Right lobe of liver (tissue), 4 donors: Measurements from ENCODE around the gene KIAA1958.

Source experiments
- CTCF ChIP-seq, 4 donors: fragments of 200-600 bp in 3 of 4; fragments of 450-650 bp in 1 of 4; IDR thresholded peaks; one replicate each; pipeline versions ENCODE4 v1.5.1 to v1.8.0; 2016 to 2022; ENCODE audit warnings: antibody characterized with exemption in 4 of 4, mild to moderate bottlenecking in 2 of 4
- POLR2A ChIP-seq: fragments of 450-650 bp; IDR thresholded peaks from one replicate; pipeline ENCODE4 v1.6.1; 2017; ENCODE audit warnings: antibody characterized with exemption, mild to moderate bottlenecking
- donor health status: DM: no; HTN: no; CAD: no.
- donor health status: DM: no; HTN: no; CAD: no.
- donor health status: DM: no; HTN: yes; CAD: no.

- TF ChIP-seq CTCF (IDR thresholded peaks at IDR 0.05): no peak
- no peak for TF ChIP-seq POLR2A
Observed at GRCh38 chr9:112445196-112445595, 41.4 kb upstream of the KIAA1958 start.
